A549 treated with Mapracorat at 1 μM for 4 hours (cell line): ENCODE measurements around the gene OR51B5. TPM values are rescaled to one million over a fixed set of nuclear protein-coding genes. Genes with fewer than 3 reads are reported as not detected.

Source experiments
- total RNA-seq: library from RNA; stranded (reverse); fragments of 200-300 nt; extraction: Qiagen RNA extraction; gene quantifications from 5 replicates; pipeline ENCODE4 v1.2.3, GENCODE V29; 2022

OR51B5 gene, protein sequence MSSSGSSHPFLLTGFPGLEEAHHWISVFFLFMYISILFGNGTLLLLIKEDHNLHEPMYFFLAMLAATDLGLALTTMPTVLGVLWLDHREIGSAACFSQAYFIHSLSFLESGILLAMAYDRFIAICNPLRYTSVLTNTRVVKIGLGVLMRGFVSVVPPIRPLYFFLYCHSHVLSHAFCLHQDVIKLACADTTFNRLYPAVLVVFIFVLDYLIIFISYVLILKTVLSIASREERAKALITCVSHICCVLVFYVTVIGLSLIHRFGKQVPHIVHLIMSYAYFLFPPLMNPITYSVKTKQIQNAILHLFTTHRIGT
- total RNA-seq, result 0.13 TPM in 2 of 5 replicates, not detected in the others

DNA sequence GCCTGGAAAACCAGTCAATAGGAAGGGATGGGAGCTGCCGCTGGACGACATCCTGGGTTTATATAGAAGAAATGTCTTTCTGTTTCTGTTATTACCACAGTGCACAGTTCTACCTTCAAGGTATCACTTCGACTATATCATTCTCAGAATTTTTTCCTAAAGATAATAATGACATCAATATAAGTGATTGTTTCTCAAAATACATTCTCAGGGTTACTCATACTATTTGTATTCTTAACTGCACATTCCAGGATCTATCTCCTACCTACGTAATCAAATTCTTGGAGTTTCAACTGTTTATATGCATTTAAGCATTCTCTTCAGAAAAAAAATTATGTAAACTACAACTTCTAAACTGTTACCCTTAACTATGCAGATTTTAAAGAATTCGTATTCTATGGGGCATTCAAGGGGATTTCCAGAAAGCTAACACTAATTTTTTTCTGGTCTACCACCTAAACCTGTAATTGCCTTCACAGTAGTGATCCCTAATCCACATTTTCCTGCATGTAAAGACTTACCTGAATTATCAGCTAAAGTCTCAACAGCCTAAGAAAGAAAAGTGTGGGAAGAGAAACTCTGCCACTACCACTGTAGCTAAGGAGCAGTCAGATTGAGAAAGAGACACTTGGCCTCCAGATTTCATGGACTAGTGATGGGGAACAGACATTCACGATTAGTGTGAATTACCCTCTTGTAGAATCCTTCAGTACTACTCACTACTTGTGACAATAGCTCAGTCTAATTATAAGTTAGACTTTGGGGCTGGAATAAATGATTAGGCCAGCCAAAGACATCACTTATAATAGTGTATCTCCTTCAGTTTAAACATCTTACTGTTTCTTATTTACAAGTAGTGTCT is at the start of gene OR51B5:
Gene OR51B5, minus strand, starts transcription at position 51 of the 862 bp plus-strand sequence. Its CDS starts 0 bp downstream, at position 51.

GRCh38 chr11:5383576-5383975 is 40.3 kb upstream of the OR51B5 start, which contains the start of gene OR51M1:
OR51M1 (plus strand) TSS chr11:5383812; CDS start chr11:5389399, 5,587 bp downstream.

GRCh38 chr11:5351208-5351607 is 7.9 kb upstream of the OR51B5 start, which contains the start of gene OR51B6:
OR51B6 (plus strand) TSS chr11:5351508; CDS start chr11:5351508, 0 bp downstream.

GRCh38 chr11:5324197-5324596 is 19.1 kb downstream of the OR51B5 start, which contains the start of gene OR51B2:
OR51B2 (minus strand) TSS chr11:5324297; CDS start chr11:5324297, 0 bp downstream.

DNA sequence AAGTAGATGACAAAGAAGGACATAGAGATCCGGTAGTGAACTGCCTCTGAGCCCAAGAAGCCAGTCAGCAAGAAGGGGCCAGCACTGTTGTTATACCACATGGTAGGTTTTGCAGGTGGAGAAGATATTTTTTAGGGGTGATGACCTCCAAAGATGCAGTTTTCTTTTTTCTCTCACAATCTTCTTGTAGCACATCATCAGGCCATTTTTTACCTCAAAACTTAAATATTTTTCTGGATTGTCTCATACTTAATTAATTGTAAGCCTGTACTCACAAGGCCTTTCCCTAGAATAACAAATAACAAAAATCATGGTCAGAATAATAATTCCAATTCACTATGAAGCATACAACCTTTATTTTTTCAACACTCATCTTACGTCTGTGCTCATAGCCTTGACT is 41.5 kb downstream of the OR51B5 start, which contains the start of gene OR51B4:
Gene OR51B4, minus strand, starts transcription at position 101 of the 400 bp plus-strand sequence. Its CDS starts 0 bp downstream, at position 101.

Other genes with a start within 250 kb of the OR51B5 start
- not detected in 5 replicates for gene OR52A5, start 205.2 kb downstream of the OR51B5 start, total RNA-seq
- not detected in 5 replicates for gene OR52A1, start 188.8 kb downstream of the OR51B5 start, total RNA-seq
- gene OR51V1, start 142.8 kb downstream of the OR51B5 start, total RNA-seq, result not detected in 5 replicates
- not detected in 5 replicates for gene HBB, start 116.5 kb downstream of the OR51B5 start, total RNA-seq
- gene HBD, start 109.0 kb downstream of the OR51B5 start, total RNA-seq, result not detected in 5 replicates
- not detected in 5 replicates for gene HBG1, start 93.7 kb downstream of the OR51B5 start, total RNA-seq
- gene HBG2, start 88.7 kb downstream of the OR51B5 start, total RNA-seq, result not detected in 5 replicates
- 0.20 TPM in 1 of 5 replicates, not detected in the others for gene HBE1, start 73.6 kb downstream of the OR51B5 start, total RNA-seq
- gene OR51B4, start 41.6 kb downstream of the OR51B5 start, total RNA-seq, result not detected in 5 replicates
- gene OR51B2, start 19.2 kb downstream of the OR51B5 start, total RNA-seq, result not detected in 5 replicates
- gene OR51B6, start 8.0 kb upstream of the OR51B5 start, total RNA-seq, result not detected in 5 replicates
- not detected in 5 replicates for gene OR51M1, start 40.3 kb upstream of the OR51B5 start, total RNA-seq
- not detected in 5 replicates for gene OR51Q1, start 78.6 kb upstream of the OR51B5 start, total RNA-seq
- gene OR51I1, start 98.0 kb upstream of the OR51B5 start, total RNA-seq, result not detected in 5 replicates
- not detected in 5 replicates for gene OR51I2, start 105.8 kb upstream of the OR51B5 start, total RNA-seq
- gene OR52D1, start 145.2 kb upstream of the OR51B5 start, total RNA-seq, result not detected in 5 replicates
- not detected in 5 replicates for gene UBQLN3, start 166.4 kb upstream of the OR51B5 start, total RNA-seq
- not detected in 5 replicates for gene UBQLNL, start 173.2 kb upstream of the OR51B5 start, total RNA-seq
- gene OR52H1, start 205.0 kb upstream of the OR51B5 start, total RNA-seq, result not detected in 5 replicates
- not detected in 5 replicates for gene OR52B6, start 237.4 kb upstream of the OR51B5 start, total RNA-seq